Stomach smooth muscle (tissue), 2 donors: ENCODE data around the gene TBC1D14.
"Not testable (repeated sequence)": the region's sequence is repeated elsewhere in the genome, so short reads cannot be mapped to it uniquely, and the experiment has no call there.

Experiments
- H3K27ac ChIP-seq: one replicate; pipeline ENCODE4 v1.7.0; 2013; ENCODE audit warnings: mild to moderate bottlenecking, low read length, inconsistent platforms
- H3K27me3 ChIP-seq, 2 donors: one replicate each; pipeline ENCODE4 v1.7.0; 2013; ENCODE audit warnings: low read length in 2 of 2; ENCODE audit not compliant: insufficient read depth in 2 of 2, control insufficient read depth in 1 of 2
- H3K36me3 ChIP-seq, 2 donors: one replicate each; pipeline ENCODE4 v1.7.0; 2013; ENCODE audit warnings: low read length in 2 of 2; ENCODE audit not compliant: control insufficient read depth in 2 of 2, insufficient read depth in 2 of 2
- H3K4me1 ChIP-seq: one replicate; pipeline ENCODE4 v1.7.0; 2013; ENCODE audit warnings: low read length; ENCODE audit not compliant: control insufficient read depth, insufficient read depth
- H3K4me3 ChIP-seq, 2 donors: one replicate each; pipeline ENCODE4 v1.7.0; 2013; ENCODE audit warnings: low read length in 2 of 2
- H3K9ac ChIP-seq, 2 donors: one replicate each; pipeline ENCODE4 v1.7.0; 2013; ENCODE audit warnings: low read length in 2 of 2, mild to moderate bottlenecking in 1 of 2
- H3K9me3 ChIP-seq, 2 donors: one replicate each; pipeline ENCODE4 v1.7.0; 2013; ENCODE audit warnings: low read length in 2 of 2; ENCODE audit not compliant: control insufficient read depth in 2 of 2
- donor health status: healthy.
- donor health status: Pancreatic carcinoma.

Gene TBC1D14

DNA sequence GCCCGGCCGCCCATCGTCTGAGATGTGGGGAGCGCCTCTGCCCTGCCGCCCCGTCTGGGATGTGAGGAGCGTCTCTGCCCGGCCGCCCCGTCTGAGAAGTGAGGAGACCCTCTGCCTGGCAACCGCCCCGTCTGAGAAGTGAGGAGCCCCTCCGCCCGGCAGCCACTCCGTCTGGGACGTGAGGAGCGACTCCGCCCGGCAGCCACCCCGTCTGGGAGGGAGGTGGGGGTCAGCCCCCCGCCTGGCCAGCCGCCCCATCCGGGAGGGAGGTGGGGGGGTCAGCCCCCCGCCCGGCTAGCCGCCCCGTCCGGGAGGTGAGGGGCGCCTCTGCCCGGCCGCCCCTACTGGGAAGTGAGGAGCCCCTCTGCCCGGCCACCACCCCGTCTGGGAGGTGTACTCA is 68.2 kb downstream of the TBC1D14 start:
- H3K4me3 ChIP-seq, H3K4me1 ChIP-seq, H3K27me3 ChIP-seq, H3K9me3 ChIP-seq, H3K27ac ChIP-seq, H3K9ac ChIP-seq, H3K36me3 ChIP-seq: not testable (repeated sequence)

GRCh38 chr4:6983544-6984142 is 74.0 kb downstream of the TBC1D14 start:
- Histone ChIP-seq H3K4me3 (no peak overlapping the region), H3K36me3 (no peaks in the 10 kb centered on the region), H3K9ac (no peak overlapping the region), H3K9me3 (no peaks in the 10 kb centered on the region), H3K4me1 (peaks cover 20% of the 10 kb centered on the region), H3K27ac (no peak overlapping the region), H3K27me3 (no peaks in the 10 kb centered on the region)

GRCh38 chr4:6984612-6985425 is 75.2 kb downstream of the TBC1D14 start:
- Histone ChIP-seq H3K4me3 (peak overlapping the region in 1 of 2 donors; percentile 9), H3K4me1 (peaks cover 27% of the 10 kb centered on the region)

DNA sequence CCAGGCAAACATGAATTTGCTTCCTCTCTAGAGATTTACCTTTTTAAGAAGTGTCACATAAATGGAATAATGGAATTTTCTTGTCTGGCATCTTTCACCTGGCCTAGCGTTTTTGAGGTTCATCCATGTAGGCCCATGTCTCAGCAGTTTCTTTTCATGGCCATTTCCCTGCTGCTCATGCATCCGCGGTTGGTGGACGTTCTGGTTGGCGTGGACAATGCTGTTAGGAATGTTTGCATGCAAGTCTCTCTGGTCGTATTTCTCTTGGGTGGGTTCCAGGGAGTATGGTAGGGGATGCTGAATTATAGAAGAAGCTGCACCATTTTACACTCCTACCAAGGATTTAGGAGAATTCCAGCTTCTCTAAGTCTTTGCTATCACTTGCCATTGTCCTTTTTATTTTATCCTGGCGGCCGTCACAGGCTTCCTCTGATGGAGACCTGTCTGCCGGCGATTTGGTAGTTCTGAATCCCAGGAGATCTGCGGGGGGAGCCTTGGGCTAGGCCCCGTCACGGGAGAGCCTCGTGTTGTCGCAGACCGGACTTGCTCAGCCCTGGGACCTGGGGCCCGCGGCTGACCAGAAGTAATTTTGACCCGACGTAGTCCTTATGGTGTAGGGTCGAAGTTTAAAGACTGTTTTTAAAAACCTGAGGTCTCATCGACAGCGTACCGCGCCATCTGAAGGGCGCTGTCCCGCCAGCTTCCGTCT is 76.6 kb downstream of the TBC1D14 start:
- Histone ChIP-seq H3K9me3 (no peaks in the 10 kb centered on the region), H3K36me3 (peaks cover 0 to 4% of the 10 kb centered on the region in 2 donors), H3K27ac (peak overlapping the region; percentile 92), H3K4me3 (peak overlapping the region; percentile 88 to 89), H3K4me1 (peaks cover 29% of the 10 kb centered on the region), H3K9ac (peak overlapping the region; percentile 77 to 90), H3K27me3 (no peaks in the 10 kb centered on the region)

More at GRCh38 chr4:6984612-6985425, 75.2 kb downstream of the TBC1D14 start:
- Histone ChIP-seq H3K9me3 (no peaks in the 10 kb centered on the region), H3K9ac (peak overlapping the region in 1 of 2 donors; percentile 77), H3K27me3 (no peaks in the 10 kb centered on the region), H3K36me3 (no peaks in the 10 kb centered on the region), H3K27ac (no peak overlapping the region)

DNA sequence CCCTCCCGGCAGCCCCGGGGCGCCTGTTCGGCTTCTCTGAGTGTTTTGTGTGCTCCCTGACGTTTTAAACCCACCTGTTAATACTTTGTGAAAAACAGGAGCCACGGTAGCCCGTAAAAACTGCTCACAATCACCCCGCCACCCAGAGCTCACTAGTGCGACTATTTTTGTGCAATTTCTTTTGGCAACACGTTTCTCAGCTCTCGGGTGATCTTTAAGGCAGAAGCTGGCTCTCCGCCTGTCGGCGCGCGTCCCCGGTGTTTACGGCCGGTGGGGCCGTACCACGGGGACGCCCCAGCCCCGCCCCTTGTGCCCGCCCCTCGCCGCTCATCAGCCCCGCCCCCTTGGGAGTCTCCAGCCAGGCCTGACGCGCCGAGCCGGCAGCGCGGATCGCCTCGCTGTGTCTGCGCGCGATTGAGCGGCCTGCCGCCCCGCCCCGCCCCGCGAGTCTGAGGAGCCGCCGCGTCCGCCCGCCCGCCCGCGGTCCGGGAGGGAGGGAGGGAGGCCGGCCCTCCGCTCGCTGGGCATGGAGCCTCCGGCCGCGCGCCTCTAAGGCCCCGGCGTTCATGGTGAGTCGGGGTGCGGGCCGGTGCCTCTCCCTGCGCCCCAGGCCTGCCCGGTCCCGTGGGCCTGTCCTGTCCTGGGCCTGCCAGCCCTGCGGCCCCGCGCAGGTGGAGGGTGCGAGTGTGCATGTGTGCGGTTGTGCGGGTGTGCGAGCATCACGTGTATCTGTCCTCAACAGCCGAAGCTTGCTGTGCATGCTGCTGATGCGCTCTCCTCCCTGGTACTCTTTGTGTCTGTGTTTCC is 77.4 kb downstream of the TBC1D14 start:
- H3K4me1 ChIP-seq = peaks cover 36% of the 10 kb centered on the region
- H3K9ac ChIP-seq = peak overlapping the region; percentile 84 to 90
- peaks cover 0 to 4% of the 10 kb centered on the region in 2 donors for H3K36me3 ChIP-seq
- H3K4me3 ChIP-seq = peak overlapping the region; percentile 96
- H3K9me3 ChIP-seq = no peaks in the 10 kb centered on the region
- peak overlapping the region; percentile 92 for H3K27ac ChIP-seq
- H3K27me3 ChIP-seq = no peaks in the 10 kb centered on the region

DNA sequence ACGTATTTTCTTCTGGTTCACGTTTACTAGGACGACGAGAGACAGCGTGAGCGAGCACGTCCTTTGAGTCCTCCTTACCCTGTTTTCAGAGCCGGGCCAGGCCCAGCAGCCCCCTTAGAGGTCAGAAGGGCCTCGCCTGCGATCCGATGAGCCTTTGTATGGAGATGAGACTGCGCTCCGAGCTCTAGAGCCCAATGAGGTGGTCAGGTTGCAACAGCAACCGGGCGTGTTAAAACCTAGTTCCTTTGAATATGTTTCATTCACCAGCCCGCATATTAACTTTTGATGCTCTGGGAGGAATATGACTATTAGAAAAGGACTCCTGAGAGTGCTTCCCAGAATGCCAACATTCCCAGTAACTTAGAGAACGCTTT is 77.9 kb downstream of the TBC1D14 start:
- Histone ChIP-seq H3K9ac (peak overlapping the region; percentile 82 to 84), H3K4me3 (peak overlapping the region; percentile 96), H3K4me1 (peaks cover 39% of the 10 kb centered on the region), H3K27ac (peak overlapping the region; percentile 69), H3K27me3 (no peaks in the 10 kb centered on the region), H3K9me3 (no peaks in the 10 kb centered on the region), H3K36me3 (peaks cover 0 to 4% of the 10 kb centered on the region in 2 donors)

DNA sequence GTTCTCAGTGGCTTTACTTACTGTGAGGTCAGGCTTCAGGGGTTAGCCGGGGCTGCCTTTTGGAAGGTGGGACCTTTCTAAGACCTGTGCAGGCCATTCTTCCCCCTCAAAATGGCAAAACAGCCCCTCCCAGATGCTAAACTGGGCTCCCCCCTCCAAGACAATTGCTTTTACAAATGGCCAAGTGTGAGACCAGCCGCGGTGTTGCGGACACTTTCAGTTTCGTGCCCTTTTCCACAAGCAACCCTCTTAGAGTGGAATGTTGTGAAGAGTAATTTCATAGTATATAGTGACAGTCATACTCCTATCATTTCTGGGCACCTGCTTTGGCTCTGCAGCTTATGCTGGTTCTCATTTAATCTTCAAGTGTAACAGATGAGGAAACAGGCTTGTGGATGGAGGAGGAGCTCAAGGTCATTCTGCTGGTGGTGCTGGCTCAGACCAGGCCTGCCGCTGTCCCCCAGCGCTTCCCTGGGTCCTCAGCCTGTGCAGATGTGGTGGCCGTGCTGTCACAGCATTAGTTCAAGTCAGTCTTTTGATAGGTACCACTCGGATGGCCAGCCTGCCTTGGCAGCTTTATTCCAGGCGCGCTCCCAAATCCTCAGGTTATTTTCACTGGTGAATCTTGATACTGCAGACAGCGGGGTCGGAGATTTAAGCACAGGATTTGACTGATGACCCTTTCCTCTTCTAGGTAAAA is 78.5 kb downstream of the TBC1D14 start:
- H3K36me3 ChIP-seq = peaks cover 0 to 4% of the 10 kb centered on the region in 2 donors
- peak overlapping the region; percentile 82 to 84 for H3K9ac ChIP-seq
- H3K27ac ChIP-seq = peak overlapping the region; percentile 69
- H3K9me3 ChIP-seq = no peaks in the 10 kb centered on the region
- H3K27me3 ChIP-seq = no peaks in the 10 kb centered on the region
- peak overlapping the region; percentile 96 for H3K4me3 ChIP-seq
- H3K4me1 ChIP-seq = peaks cover 39% of the 10 kb centered on the region

DNA sequence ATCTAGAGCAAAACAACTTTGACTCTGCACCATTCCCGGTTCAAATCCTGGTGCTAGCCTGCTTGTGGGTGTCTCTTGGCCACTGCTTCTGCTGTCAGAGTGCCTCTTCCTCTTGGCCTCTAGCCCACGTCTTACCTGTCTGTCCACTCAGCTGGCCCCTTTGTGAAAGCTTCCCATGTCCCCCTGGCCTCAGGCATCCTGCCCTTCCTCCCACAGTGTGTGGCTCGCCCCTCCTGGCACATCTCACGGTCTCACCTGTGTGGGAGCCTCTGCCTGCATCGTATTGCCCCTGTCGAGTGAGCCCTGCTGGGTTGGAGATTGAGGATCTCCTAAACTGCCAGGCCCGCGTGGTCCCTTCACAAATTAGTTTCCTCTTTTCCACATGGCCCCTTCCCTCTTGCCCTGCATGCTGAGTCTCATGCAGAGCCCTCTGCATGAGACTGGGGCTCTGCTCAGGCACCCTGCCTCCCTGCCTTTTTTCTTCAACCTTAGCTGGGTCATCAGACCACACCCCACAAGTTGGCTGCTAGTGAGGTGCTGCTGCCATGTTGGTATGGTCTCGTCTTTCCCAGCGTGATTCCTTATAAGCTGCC is 79.8 kb downstream of the TBC1D14 start:
- Histone ChIP-seq H3K9me3 (no peaks in the 10 kb centered on the region), H3K9ac (no peak overlapping the region), H3K4me3 (peak overlapping the region in 1 of 2 donors; percentile 3), H3K27ac (no peak overlapping the region), H3K4me1 (peaks cover 39% of the 10 kb centered on the region), H3K36me3 (peaks cover 3 to 9% of the 10 kb centered on the region in 2 donors), H3K27me3 (no peaks in the 10 kb centered on the region)

- no peaks in the 10 kb centered on the region for H3K9me3 ChIP-seq
- no peak overlapping the region for H3K4me3 ChIP-seq
- H3K4me1 ChIP-seq = peaks cover 37% of the 10 kb centered on the region
- H3K27me3 ChIP-seq = no peaks in the 10 kb centered on the region
- peak overlapping the region in 1 of 2 donors; percentile 13 for H3K9ac ChIP-seq
- H3K27ac ChIP-seq = no peak overlapping the region
- peaks cover 8 to 12% of the 10 kb centered on the region in 2 donors for H3K36me3 ChIP-seq
Observed at GRCh38 chr4:6990661-6991060, 81.0 kb downstream of the TBC1D14 start.
